Measurements from ENCODE around the gene WHRN.

WHRN gene

DNA sequence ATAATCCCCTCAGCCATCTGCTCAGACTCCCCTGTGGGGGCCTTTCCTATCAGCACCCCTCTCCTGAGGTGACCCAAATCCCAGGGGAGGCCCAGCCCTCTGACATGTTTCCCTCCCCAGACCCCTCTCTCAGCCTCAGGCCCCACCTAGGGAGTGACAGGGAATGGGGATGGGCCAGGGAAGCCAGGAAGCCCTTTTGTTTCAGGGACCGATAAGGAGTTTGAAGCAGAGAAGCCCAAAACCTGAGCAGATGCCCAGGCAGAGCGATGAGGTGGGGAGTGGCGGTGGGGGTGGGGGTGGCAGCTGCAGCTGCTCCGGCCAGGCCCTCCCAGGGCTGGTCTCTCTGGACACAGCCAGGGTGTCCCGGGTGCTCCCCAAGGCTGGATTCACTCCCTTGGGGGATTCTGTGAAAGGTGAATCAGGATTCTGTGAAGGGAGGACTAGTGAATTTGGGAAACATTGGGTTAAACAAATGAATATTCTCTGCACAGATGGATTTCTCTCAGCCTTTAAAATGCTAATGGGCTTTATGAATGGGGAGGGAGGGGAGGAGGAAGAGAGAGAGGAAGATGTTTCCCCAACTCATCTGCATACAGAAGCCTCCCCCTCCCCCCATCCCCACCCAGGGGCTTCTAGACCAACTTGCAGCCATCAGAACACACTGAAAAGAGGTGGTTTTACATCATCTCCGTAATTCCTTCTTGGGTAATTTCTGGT, 134.9 kb downstream of the WHRN start:
- peak overlapping the region; percentile 82 for H3K27ac ChIP-seq (ENCODE audit: low read length)
- H3K4me1 ChIP-seq (ENCODE audit: control insufficient read depth, low read depth, low read length) = peaks cover 39% of the 10 kb centered on the region
- peak overlapping the region; percentile 41 for H3K4me3 ChIP-seq (ENCODE audit: low read length)

DNA sequence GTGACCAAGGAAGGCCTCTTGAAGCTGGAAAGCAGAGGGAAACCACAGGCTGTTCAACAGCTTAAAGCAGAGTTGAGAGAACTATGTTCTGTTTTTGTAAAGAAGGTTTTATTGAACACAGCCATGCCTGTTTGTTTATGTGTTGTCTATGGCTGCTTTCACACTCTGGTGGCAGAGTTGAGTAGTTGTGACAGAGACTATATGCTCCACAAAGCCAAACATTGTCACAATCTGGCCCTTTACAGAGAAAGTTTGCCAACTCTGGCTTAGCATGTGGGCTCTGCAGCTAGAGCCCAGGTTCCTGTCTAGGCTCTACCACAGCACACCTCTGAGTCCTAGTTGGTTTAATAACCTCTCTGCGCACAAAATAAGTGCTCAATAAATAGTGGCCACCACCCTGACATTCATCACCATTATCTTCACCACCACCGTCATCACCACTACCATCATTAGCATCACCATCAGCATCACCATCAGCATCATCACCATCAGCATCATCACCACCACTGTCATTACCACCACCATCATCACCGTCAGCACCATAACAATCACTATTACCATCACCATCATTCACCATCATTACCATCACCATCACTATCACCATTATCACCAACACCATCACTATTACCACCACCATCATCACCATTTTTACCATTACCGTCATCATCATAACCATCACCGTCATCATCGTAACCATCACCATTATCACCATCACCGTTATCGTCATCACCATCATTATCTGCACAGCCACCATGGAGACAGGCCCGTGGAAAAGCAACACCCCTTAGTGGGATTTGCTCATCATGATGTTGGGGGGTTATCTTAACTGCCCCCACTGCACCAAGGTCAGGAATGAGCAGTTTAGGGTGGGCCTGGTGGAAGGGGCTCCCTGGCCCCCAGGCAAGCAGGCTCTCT, 135.8 kb downstream of the WHRN start:
- Histone ChIP-seq H3K9me3 (ENCODE audit: control insufficient read depth, low read depth, low read length) (no peaks in the 10 kb centered on the region), H3K4me1 (ENCODE audit: control insufficient read depth, low read depth, low read length) (peaks cover 32% of the 10 kb centered on the region), H3K4me3 (ENCODE audit: low read length) (peak overlapping the region; percentile 41), H3K27ac (ENCODE audit: low read length) (peak overlapping the region; percentile 82), H3K36me3 (ENCODE audit: control insufficient read depth, low read depth, low read length) (peaks cover 20% of the 10 kb centered on the region), H3K27me3 (ENCODE audit: control insufficient read depth, insufficient read depth, low read length) (no peaks in the 10 kb centered on the region), H3K9ac (ENCODE audit: low read length) (peak overlapping the region; percentile 42)

More for the DNA sequence above, 134.9 kb downstream of the WHRN start:
- Histone ChIP-seq H3K9me3 (ENCODE audit: control insufficient read depth, low read depth, low read length) (no peaks in the 10 kb centered on the region), H3K27me3 (ENCODE audit: control insufficient read depth, insufficient read depth, low read length) (no peaks in the 10 kb centered on the region), H3K9ac (ENCODE audit: low read length) (peak overlapping the region; percentile 42), H3K36me3 (ENCODE audit: control insufficient read depth, low read depth, low read length) (peaks cover 15% of the 10 kb centered on the region)

DNA sequence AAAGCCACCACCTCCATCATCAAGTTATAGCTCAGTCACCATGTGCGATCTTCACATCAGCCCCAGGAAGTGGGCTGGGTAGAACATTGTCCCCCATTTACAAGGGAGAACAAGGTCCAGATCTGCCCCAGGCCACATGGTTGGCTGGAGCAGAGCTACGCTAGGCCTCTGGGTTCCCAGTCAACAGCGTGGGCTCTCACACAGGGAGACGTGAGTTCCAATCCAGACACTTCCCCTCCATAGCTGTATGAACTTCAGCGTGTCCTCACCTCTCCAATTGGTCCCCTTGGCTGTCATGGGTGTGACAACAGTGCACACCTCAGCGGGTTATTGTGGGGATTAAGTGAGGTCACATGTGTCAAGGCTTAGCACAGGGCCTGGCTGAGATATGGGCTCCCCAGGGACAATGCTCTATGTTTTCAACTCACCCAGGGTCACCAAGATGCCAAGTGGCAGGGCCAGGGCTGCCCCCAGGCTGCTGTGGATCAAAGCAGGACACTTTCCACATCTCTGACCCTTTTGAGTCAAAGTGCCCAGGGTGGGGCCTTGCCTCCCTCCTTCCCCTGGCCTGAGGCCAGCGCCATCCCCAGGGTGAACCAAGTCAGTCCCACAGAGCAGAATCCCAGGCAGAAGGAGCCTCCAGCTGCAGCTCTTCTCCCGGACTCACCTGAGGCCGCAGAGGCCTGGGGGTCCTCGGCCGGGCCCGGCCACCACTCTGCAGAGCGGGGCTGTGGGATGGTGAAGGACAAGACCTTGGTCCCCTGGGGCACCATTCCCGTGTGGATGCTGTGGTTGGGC, 137.3 kb downstream of the WHRN start:
- no peak overlapping the region for H3K9ac ChIP-seq (ENCODE audit: low read length)
- peaks cover 33% of the 10 kb centered on the region for H3K36me3 ChIP-seq (ENCODE audit: control insufficient read depth, low read depth, low read length)

DNA sequence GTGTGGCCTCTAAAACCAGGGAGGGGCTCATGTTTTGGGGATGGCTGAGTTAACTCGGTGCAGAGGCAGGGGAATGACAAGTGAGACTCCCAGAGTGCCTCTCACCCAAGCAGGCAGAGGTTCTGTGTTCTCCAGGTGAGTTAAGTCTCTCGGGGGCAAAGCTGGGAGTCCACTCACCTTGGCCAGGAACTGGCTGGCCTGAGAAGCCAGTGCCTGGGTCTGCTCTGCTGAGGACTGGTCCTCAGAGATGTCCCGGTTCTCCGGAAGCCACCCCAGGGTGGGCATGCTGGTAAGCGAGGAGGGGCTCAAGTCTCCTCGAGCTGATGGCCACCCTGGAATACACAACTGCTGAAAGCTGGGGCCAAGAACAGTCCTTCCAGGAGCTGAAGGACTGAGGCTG, 137.9 kb downstream of the WHRN start:
- H3K27ac ChIP-seq (ENCODE audit: low read length) = no peak overlapping the region
- peaks cover 36% of the 10 kb centered on the region for H3K36me3 ChIP-seq (ENCODE audit: control insufficient read depth, low read depth, low read length)
- no peaks in the 10 kb centered on the region for H3K27me3 ChIP-seq (ENCODE audit: control insufficient read depth, insufficient read depth, low read length)
- H3K4me3 ChIP-seq (ENCODE audit: low read length) = no peak overlapping the region
- no peak overlapping the region for H3K9ac ChIP-seq (ENCODE audit: low read length)
- H3K4me1 ChIP-seq (ENCODE audit: control insufficient read depth, low read depth, low read length) = peaks cover 31% of the 10 kb centered on the region
- H3K9me3 ChIP-seq (ENCODE audit: control insufficient read depth, low read depth, low read length) = no peaks in the 10 kb centered on the region

More for the DNA sequence above, 137.3 kb downstream of the WHRN start:
- no peaks in the 10 kb centered on the region for H3K9me3 ChIP-seq (ENCODE audit: control insufficient read depth, low read depth, low read length)
- H3K4me1 ChIP-seq (ENCODE audit: control insufficient read depth, low read depth, low read length) = peaks cover 31% of the 10 kb centered on the region
- H3K4me3 ChIP-seq (ENCODE audit: low read length) = no peak overlapping the region
- no peaks in the 10 kb centered on the region for H3K27me3 ChIP-seq (ENCODE audit: control insufficient read depth, insufficient read depth, low read length)
- no peak overlapping the region for H3K27ac ChIP-seq (ENCODE audit: low read length)

DNA sequence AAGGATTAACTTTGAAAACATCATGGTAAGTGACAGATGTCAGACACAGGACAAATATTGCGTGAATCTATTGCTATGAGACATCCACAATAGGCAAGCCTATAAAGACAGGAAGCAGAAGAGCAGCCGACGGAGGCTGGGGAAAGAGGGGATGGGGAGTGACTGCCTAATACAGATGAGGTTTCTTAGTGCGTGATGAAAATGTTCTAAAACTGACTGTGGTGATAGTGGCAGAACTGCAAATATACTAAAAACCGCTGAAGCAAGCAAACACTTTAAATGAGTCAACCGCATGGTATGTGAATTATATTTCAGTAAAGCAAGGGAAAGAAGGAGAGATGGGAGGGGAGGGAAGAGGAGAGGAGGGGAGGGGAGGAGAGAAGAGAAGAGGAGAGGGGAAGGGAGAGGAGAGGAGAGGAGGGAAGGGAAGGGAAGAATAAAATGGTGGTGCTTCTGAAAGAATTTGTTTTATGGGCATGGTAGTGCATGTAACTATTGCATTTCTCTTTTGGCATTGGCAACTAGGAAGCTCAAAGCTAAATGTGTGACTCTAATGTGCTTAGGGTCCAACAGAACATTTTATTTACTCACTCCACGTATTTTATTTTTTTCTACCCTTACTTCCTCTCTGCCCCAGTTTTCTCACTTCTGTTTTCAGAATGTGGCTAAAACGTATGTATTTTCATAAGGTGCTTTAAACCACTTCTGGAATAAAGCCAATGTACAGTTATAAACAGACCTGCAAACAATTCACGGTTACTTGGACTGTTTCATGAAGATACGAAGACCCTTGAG, 138.7 kb downstream of the WHRN start:
- Histone ChIP-seq H3K9ac (ENCODE audit: low read length) (no peak overlapping the region), H3K27ac (ENCODE audit: low read length) (no peak overlapping the region), H3K27me3 (ENCODE audit: control insufficient read depth, insufficient read depth, low read length) (no peaks in the 10 kb centered on the region), H3K36me3 (ENCODE audit: control insufficient read depth, low read depth, low read length) (peaks cover 40% of the 10 kb centered on the region), H3K9me3 (ENCODE audit: control insufficient read depth, low read depth, low read length) (no peaks in the 10 kb centered on the region), H3K4me1 (ENCODE audit: control insufficient read depth, low read depth, low read length) (peaks cover 25% of the 10 kb centered on the region), H3K4me3 (ENCODE audit: low read length) (no peak overlapping the region)

DNA sequence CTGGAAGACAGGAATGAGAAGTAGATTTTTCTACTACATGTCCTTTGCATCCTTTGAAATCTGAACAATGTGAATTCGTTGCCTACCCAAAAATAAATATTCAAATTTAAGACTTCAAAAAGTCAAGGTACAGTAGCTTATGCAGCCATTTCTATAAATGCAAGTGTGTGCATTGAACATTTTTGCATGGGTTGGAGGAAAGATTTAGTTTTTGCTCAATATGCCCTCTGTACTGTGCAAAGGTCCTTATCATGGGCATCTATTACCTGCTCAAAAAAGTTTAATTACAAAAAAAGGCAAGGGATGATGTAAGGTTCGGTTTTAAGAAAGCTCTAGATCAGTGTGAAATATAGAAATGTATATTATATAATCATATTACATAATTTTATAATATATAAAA, 140.1 kb downstream of the WHRN start:
- peaks cover 53% of the 10 kb centered on the region for H3K36me3 ChIP-seq (ENCODE audit: control insufficient read depth, low read depth, low read length)
- no peaks in the 10 kb centered on the region for H3K27me3 ChIP-seq (ENCODE audit: control insufficient read depth, insufficient read depth, low read length)
- no peaks in the 10 kb centered on the region for H3K9me3 ChIP-seq (ENCODE audit: control insufficient read depth, low read depth, low read length)
- H3K4me3 ChIP-seq (ENCODE audit: low read length) = no peak overlapping the region
- no peak overlapping the region for H3K9ac ChIP-seq (ENCODE audit: low read length)
- H3K4me1 ChIP-seq (ENCODE audit: control insufficient read depth, low read depth, low read length) = peaks cover 13% of the 10 kb centered on the region
- H3K27ac ChIP-seq (ENCODE audit: low read length) = no peak overlapping the region

DNA sequence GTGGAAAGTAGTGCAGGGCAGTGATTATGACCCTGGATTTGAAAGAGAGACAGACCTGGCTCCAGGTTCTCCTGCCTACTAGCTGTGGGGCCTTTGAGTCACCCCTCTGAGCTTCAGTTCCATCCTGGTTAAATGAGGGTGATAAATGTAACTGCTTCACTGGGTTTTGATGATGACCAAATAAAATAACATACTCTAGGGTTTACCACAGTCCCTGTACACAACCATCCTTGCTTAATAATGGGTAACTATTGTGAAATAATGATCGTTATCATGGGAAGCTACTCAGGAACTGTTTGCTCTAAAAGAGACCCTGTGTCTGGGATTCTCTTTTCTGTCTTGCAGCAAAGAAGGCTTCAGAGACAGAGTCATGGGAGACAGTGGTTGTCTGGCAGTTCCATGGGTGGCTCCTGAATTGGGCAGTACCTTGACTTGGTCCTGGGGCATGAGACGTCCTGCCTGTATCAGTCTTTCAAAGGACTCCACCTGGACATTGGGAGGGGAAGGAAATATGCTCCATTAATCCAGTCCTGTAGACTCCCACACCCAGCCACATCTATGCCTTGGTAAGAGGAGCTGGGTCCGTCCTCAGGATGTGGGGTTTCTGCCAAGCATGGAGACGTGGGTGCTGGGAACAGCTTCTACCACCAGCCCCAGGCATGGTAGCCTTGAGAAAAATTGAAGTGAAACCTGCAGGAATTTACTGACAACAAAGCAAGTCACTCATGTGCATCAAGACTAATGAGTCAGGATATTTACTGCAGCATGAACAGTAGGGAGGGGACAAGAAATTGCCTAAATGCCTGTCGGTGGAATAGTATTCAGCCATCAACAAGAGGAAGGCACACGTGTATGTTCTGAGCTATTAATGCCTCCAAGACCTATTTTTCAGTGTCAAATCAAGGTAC, 140.9 kb downstream of the WHRN start:
- Histone ChIP-seq H3K9me3 (ENCODE audit: control insufficient read depth, low read depth, low read length) (no peaks in the 10 kb centered on the region), H3K9ac (ENCODE audit: low read length) (no peak overlapping the region), H3K36me3 (ENCODE audit: control insufficient read depth, low read depth, low read length) (peaks cover 61% of the 10 kb centered on the region), H3K27ac (ENCODE audit: low read length) (no peak overlapping the region), H3K4me1 (ENCODE audit: control insufficient read depth, low read depth, low read length) (peaks cover 5% of the 10 kb centered on the region), H3K4me3 (ENCODE audit: low read length) (no peak overlapping the region), H3K27me3 (ENCODE audit: control insufficient read depth, insufficient read depth, low read length) (no peaks in the 10 kb centered on the region)

DNA sequence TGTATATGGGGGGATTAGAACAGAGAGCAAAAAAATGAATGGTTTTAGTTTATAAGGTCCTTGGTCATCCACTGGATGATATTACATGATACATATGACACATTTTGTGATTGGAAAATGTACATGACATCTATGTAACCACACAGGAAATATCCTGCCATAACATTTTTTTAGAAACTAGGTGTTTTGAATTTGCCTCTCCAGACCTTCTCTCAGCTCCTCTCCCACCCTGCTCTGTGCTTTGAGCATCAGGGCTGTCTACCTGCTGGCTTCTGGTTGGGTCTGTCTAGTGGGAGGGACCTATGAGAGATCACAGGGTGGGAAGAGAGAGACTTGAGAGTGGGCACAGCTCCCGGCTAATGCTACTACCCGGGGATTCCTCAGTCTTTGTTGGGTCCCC, 141.8 kb downstream of the WHRN start:
- no peaks in the 10 kb centered on the region for H3K27me3 ChIP-seq (ENCODE audit: control insufficient read depth, insufficient read depth, low read length)
- H3K4me3 ChIP-seq (ENCODE audit: low read length) = no peak overlapping the region
- H3K36me3 ChIP-seq (ENCODE audit: control insufficient read depth, low read depth, low read length) = peaks cover 69% of the 10 kb centered on the region
- H3K9ac ChIP-seq (ENCODE audit: low read length) = no peak overlapping the region
- H3K9me3 ChIP-seq (ENCODE audit: control insufficient read depth, low read depth, low read length) = no peaks in the 10 kb centered on the region
- H3K4me1 ChIP-seq (ENCODE audit: control insufficient read depth, low read depth, low read length) = no peaks in the 10 kb centered on the region
- no peak overlapping the region for H3K27ac ChIP-seq (ENCODE audit: low read length)

DNA sequence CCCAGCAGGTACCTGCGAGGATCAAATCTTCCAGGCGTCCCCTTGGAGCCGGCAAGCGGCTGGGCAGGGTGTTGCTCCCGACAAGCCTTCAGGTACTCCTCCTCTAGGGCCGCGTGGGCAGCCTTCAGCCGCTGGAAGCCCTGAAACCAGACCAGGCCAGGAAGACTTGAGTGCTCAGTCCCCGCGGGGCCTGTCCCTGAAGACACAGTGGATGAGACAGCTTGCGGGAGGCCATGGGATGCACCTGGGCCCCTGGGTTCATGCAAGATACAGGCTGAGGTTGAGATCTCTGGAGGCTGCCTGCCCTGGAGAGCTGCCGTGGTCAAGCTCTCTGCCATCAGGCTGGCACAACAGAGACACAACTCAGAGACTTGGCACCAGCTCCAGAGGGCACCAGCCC, 142.9 kb downstream of the WHRN start:
- no peaks in the 10 kb centered on the region for H3K4me1 ChIP-seq (ENCODE audit: control insufficient read depth, low read depth, low read length)
- no peak overlapping the region for H3K27ac ChIP-seq (ENCODE audit: low read length)
- H3K4me3 ChIP-seq (ENCODE audit: low read length) = no peak overlapping the region
- H3K36me3 ChIP-seq (ENCODE audit: control insufficient read depth, low read depth, low read length) = peaks cover 70% of the 10 kb centered on the region
- H3K9ac ChIP-seq (ENCODE audit: low read length) = no peak overlapping the region
- no peaks in the 10 kb centered on the region for H3K9me3 ChIP-seq (ENCODE audit: control insufficient read depth, low read depth, low read length)
- H3K27me3 ChIP-seq (ENCODE audit: control insufficient read depth, insufficient read depth, low read length) = no peaks in the 10 kb centered on the region

DNA sequence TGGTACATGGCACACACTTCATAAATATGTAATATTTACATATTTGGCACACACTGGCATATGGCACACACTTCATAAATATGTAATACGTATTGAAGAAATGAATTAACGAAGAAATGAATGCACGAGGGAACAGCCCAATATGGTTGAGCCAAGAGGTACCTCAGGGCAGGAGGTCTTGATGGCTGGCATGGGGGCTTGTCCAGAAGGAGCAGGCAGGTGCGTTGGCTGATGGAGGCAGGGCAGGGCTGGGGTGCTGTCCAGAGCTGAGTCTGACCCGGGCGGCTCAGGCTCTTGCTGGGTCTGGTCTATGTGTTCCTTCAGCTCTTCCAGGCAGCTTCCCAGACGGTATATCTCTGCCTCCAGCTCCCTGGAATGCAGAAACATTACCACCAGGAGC, 143.7 kb downstream of the WHRN start:
- peaks cover 72% of the 10 kb centered on the region for H3K36me3 ChIP-seq (ENCODE audit: control insufficient read depth, low read depth, low read length)
- no peaks in the 10 kb centered on the region for H3K27me3 ChIP-seq (ENCODE audit: control insufficient read depth, insufficient read depth, low read length)
- H3K9me3 ChIP-seq (ENCODE audit: control insufficient read depth, low read depth, low read length) = no peaks in the 10 kb centered on the region
- H3K4me1 ChIP-seq (ENCODE audit: control insufficient read depth, low read depth, low read length) = no peaks in the 10 kb centered on the region
- no peak overlapping the region for H3K4me3 ChIP-seq (ENCODE audit: low read length)
- H3K27ac ChIP-seq (ENCODE audit: low read length) = no peak overlapping the region
- H3K9ac ChIP-seq (ENCODE audit: low read length) = no peak overlapping the region
